Activated T-helper 9 cell treated with anti-CD3 and anti-CD28 coated beads, Interleukin-2, amount 50 U/mL, for 16 hours (primary cell): ENCODE results near the gene SMPD3.

Experiments used
- DNase-seq: peaks from one replicate; pipeline ENCODE4 v3.0.0-alpha.2; 2020; ENCODE audit warnings: low read depth

Gene SMPD3

DNA sequence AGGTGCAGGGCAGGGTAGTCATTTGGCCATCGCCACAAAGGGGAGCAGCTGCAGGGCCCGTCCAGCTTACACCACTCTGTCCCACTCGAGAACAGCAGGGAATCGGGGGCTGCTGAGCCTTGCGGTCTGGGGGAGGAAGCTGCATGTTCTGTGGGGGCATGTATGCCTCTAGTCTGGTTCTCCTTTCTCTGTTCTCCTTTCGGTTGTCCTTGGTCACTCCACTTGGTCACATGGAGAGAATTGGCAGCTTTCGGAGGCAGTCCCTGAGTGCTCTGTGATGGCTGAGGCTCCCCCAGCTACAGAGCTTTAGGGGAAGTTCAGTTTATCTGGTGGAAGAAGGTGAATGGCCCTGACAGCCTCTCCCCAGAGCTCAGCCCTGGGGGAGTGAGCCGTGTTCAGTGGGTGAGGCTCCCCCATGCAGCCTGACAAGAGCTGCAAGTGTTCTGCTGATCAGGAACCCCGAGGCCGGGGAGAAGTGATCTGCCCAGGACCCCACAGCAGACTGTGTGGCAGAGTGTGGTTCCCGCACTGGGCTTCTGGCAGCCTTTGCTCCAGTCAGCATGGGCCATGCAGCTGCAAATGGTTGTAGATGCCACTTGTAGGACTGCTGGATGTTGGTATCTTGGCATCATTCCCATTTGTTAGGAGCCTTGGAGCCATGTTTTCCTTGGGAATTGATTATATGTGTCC, 22.3 kb upstream of the SMPD3 start:
- DNase-seq: no peak

DNA sequence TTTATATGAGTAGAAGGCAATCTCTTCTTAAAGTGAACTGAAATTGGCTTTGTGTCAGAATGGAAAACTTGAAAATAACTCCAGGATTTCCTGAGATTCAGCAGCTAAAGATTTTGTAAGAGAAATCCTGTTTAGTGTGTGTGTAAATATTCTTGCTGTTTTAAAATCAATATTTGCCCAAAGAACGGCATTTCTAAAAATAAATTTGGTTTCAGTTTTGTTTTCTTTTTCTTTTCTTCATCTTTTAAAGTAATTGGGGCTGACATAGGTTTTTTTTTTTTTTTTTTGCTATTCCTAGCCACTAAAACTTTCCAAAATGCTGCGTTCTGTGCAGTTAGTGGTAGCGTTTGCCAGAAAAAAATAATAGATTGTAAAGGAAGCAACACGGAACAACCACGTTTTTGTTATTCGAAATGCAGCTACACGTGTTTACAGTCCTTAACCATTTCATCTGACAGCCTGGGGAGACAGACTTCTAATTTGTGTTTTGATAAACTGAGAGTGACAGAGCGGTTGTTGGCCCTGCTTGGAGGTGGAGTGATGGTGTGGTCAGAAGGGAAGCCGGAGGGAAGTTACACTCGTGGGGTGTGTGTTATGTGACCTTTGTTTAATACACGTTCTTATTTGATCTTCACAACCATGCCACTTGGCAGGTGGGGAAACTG, 21.6 kb upstream of the SMPD3 start:
- DNase-seq: no peak

DNA sequence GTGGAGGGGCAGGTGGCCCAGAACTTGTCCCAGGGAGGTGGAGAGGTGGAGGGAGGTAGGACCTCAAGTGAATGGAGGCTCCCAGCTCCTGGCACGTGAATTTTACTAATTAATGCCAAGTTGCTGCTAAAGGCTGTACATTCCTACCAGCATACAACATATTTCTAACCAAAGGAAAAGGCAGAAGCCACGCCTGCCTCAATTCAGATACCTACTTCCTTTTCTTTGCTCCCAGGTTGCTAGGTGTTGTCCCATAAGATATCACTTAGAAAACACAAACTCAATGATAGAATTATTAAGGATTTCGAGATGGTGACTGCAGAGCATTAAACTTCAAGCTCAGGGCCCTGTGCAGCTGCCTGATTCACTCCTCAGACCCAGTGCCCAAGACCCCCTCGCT, 20.5 kb upstream of the SMPD3 start:
- DNase-seq: no peak

DNA sequence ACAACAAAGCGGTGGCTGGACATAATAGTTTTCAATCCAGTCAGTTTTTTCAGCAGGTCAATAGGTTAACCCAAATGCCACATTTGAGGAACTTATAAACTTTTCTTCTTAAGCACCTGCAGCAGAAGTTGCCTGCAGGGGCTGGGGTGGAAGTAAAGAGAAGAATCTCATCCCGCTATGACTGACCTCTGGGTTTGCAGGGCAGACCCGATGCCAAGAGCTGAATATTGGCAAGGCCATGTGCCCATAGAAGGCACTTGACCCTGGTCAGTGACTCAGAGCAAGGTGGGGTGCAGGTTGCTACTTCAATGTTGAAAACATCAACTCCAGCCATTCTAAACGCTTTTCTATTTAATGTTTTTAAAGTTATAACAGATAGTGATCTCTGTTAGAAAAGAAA, 17.9 kb upstream of the SMPD3 start:
- DNase-seq: no peak

DNA sequence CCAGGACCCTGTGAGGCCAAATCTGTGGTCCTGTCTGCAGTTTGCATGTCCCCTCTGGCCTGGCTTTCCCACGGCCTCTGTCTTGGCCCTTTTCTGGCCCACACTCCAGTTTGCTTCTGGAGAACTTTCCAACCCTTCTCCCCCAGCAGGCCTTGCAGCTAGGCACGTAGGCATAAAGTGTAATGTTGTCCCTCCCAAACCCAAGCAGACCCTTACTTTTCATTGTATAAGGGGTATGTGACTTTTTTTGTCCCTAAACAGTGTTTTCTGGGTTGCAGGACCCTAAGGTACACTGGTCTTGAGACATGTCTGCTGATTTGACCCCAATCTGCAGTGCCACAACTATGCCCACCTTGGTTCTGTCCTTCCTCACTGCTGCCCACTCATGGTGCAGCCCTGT, 15.6 kb upstream of the SMPD3 start:
- no peak for DNase-seq

DNA sequence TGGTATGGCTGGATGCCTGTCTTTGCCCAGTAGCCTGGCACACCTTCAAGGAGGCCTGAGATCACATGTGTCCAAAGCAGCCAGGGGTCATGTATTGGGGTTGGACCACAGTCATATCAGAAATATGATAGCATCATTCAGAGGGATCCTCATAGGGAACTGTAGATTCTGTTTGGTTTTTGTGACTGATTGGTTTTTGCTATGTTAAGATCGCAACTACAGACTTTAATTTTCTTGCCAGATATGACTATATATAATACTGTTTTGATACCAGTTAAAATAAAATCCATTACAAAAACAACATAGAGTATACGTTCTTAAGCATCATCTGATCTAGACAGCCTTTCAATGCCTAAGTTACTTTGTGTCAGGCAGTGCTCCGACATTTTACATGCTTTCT, 11.8 kb upstream of the SMPD3 start:
- DNase-seq: no peak

DNA sequence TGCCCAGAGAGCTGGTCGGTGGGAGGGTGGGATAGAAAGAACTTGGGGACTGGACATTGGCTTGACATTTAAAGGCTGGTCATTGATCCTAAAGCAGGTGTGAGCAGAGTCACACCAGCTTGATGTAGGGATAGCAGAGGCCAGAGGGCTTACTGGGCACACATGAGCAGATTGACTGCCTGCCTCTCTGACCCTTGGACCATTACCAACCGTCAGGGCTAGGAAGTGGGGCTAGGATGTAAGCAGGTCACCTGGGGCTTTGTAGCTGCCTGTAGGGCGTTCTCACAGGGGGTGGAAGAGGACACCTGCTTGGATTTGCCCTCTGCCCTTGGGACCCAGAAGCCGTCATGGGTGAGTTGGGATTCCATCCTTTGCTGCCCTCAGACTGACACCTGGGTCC, 11.1 kb upstream of the SMPD3 start:
- no peak for DNase-seq

GRCh38 chr16:68458551-68458950, 10.2 kb upstream of the SMPD3 start:
- no peak for DNase-seq

DNA sequence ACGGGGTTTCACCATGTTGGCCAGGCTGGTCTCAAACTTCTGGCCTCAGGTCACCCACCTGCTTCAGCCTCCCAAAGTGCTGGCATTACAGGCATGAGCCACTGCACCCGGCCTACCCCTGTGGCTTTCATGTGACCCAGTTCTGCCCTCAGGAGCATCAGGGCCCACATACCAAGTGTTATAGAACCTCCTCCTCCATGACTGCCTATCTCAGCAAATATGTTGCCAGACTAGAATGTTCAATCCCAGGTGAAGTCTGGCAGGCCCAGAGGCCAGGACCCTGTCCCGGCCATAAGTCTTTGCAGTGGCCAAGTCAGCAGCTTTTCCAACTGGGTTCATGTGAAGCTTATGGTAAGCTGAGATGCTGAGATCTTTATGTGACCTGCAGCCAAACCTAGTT, 9.8 kb upstream of the SMPD3 start:
- DNase-seq: no peak

GRCh38 chr16:68455631-68456030, 7.3 kb upstream of the SMPD3 start:
- no peak for DNase-seq

GRCh38 chr16:68454920-68455435, 6.7 kb upstream of the SMPD3 start:
- no peak for DNase-seq

- no peak for DNase-seq
Measured at GRCh38 chr16:68453816-68454215, 5.5 kb upstream of the SMPD3 start.

GRCh38 chr16:68452176-68452575, 3.9 kb upstream of the SMPD3 start:
- DNase-seq: no peak

DNA sequence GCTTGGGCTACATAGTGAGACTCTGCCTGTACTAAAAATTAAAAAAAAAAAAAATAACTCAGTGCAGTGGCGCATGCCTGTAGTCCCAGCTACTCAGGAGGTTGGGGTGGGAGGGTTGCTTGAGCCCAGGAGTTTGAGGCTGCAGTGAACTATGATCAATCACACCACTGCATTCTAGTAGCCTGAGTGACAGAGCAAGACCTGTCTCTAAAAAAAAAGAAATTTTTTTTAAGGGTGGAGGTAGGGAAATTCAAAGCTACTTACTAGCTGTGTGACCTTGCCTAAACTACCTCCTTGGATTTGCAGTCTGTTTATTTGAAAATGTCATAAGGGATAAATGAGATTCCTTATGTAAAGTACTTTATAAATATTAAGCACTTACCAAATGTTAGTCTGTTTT, 3.4 kb upstream of the SMPD3 start:
- no peak for DNase-seq

- no peak for DNase-seq
Measured at GRCh38 chr16:68450741-68451255, 2.5 kb upstream of the SMPD3 start.

- DNase-seq: no peak
Measured at GRCh38 chr16:68447653-68448359, 502 bp downstream of the SMPD3 start.

- DNase-seq: no peak
Measured at GRCh38 chr16:68446681-68447652, 1.3 kb downstream of the SMPD3 start.

- DNase-seq: no peak
Measured at GRCh38 chr16:68445458-68445857, 2.9 kb downstream of the SMPD3 start.

- no peak for DNase-seq
Measured at GRCh38 chr16:68444056-68444657, 4.2 kb downstream of the SMPD3 start.

DNA sequence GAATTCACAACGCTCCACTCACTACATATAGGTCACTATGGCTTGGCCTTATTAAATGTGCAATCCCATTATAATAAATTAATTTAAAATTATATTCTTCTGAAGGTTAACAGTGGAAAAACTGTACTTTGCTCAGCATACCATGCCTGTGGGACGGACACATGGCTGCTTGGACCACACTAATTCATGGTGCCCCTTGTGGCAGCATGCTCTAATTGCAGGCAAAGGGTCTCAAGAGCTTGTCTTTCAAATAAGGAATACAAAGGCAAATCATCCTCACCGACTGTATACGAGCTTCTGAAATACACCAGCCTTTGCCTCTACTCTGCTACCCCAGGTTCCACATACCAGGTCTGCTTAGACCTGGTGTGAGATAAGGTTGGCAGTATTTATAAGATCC, 11.7 kb downstream of the SMPD3 start:
- DNase-seq: no peak

DNA sequence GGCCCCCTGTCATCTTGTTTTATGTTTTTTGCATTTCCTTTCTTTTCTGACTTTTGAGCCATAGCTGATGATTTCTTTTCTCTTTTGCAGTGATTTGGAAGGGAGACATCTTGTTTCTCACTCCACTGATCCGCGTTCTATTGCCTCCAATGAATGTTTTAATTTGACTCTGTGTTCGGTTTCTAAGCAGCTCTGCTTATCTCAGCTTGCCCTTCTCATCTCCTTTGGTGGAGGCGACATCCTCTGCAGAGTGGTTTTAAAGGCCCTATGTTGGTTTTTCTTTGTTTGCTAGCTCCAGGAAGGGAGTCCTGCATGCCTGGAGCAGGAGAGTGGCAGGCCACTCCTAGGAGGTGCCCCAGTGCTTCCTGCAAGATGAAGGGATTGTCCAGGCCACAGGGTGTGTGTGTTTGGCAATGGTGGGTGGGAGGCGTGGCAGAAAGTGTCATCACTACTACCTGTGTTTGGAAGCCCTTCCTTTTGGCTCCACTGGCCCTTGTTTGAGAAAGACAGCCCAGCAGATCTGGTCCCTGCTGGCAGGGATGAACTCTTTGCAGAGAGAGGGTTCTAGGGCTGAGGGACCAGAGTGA, 13.6 kb downstream of the SMPD3 start:
- no peak for DNase-seq
